NCI-H446 treated with DMSO at 0.1 percent for 48 hours (cell line): ENCODE results near the gene STK32B.
"Not testable (repeated sequence)": the region's sequence is repeated elsewhere in the genome, so short reads cannot be mapped to it uniquely, and the experiment has no call there.

Experiments used
- DNase-seq: peaks from one replicate; lab custom pipeline; 2025; lab: John Stamatoyannopoulos, UW

The STK32B gene

DNA sequence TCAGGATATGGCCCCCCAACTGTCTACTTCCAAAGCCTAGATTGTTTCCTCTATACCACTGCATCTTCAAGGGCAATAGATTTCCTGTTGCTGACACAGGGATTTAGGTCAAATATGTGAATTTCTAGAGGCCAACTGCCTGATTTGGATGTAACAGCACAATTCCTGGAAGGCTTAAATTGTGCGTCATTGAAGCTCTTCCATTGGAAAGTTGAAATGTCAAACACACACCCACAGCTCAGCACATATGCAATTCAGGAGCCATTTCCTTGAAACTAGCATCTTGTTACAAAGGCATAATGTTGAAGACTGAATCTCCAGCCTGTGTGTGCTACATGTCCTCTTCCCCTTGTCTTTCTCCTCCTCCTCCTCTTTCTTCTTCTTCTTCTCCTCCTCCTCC, 158.6 kb downstream of the STK32B start:
- no peak for DNase-seq

GRCh38 chr4:5211282-5211839, 160.1 kb downstream of the STK32B start:
- no peak for DNase-seq

- DNase-seq: no peak
These were observed 161.2 kb downstream of the STK32B start for GRCh38 chr4:5212255-5213013.

DNA sequence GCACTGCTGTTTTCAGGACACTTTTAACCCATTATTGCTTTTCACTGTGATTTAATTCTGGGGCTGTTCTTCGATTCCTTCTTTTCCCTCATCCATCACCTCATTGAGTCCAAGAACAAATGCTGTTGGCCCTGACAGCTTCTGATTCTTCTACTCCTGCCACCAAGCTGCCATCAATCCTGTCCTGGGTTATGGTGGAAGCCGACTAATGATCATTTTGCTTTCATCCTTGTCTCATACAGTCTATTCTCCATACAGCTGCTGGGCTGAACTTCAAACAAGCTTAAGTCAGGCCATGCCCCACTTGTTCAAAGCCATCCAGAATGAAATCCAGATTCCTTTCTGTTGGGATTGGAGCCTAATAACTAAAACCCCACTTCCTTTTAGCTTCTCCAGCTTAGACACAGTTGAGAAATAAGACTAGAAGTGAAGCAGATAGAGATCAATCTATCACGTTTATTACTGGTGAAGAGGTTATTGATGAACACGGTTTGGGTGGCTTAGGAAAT, 161.9 kb downstream of the STK32B start:
- DNase-seq: no peak

GRCh38 chr4:5215321-5215720, 164.0 kb downstream of the STK32B start:
- no peak for DNase-seq

DNA sequence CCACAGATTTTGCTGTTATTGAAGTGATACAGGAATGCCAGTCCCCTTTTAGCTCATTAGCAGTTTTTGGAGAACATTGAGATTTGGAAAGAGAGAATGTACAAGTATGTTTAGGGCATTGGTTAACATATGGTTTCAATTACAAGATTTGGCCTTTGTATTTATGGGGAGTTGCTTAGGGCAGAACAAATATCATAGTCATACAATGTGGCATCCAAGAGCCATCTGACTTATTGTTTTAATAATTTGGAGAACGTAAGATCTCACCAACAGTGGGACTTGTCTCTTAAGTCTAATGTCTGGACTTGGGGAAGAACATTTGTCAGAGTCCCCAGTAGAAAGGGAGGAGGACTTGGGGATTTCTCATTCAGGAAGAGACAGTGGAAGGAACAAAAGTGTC, 166.1 kb downstream of the STK32B start:
- DNase-seq: no peak

GRCh38 chr4:5218376-5219069, 167.2 kb downstream of the STK32B start:
- DNase-seq: no peak

DNA sequence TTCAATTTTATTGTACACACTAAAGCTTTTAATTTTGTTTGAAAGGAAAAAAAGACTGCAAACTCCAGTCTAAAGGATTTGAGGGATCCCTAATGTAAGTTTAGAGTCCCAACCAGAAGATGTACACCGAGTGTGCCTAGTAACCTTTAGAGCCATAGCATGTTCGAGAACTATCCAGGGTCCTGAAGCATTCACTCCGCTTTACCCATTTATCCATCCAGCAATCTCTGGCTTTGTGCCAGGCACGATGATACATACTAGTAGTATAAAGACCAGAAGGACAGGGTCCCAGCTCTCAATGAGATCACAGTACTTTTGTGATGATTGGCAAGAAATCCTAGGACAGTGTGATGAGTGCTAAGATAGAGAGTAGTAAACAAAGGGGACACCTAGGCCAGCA, 168.7 kb downstream of the STK32B start:
- no peak for DNase-seq

DNA sequence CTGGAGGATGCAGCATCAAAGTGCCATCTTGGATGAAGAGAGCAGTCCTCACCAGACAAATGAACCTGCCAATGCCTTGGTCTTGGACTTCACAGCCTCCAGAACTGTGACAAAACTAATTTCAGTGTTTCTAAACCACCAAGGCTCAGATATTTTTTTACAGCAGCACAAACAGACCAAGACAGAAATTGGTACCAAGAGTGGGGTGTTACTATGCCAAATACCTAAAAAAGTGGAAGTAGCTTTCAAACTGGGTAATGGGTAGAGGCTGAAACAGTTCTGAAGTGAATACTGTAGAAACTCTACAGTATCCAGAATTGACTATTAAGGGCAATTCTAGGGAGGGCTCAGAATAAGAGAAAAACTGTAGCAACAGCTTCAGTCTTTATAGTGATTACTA, 170.8 kb downstream of the STK32B start:
- DNase-seq: no peak

GRCh38 chr4:5222951-5223350, 171.7 kb downstream of the STK32B start:
- DNase-seq: no peak

- DNase-seq: no peak
These were observed 173.1 kb downstream of the STK32B start for GRCh38 chr4:5224340-5224739.

- no peak for DNase-seq
These were observed 181.3 kb downstream of the STK32B start for GRCh38 chr4:5232549-5232948.

GRCh38 chr4:5237086-5237660, 185.9 kb downstream of the STK32B start:
- no peak for DNase-seq

- no peak for DNase-seq
These were observed 186.9 kb downstream of the STK32B start for GRCh38 chr4:5238173-5238572.

- not testable (repeated sequence) for DNase-seq
These were observed 195.8 kb downstream of the STK32B start for GRCh38 chr4:5247061-5247460.

DNA sequence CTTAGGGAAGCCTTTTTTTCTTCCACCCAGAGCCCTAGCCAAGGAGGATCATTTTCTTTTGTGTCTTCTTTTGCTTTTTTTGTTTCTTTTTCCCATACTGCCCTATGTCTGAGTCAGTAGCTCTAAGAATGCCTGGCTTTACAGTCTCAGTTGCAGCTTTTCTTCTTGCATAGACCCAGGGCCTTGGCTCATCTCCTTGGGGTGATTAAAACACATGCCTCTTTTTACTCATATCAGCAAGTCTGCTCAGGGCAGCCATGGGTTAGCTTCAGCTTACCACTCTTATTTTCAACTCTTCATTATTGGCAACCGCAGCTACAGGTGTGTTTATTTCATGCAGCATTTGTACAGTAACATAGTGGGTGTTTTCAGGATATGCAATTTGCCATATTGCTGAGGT, 196.5 kb downstream of the STK32B start:
- DNase-seq: no peak

DNA sequence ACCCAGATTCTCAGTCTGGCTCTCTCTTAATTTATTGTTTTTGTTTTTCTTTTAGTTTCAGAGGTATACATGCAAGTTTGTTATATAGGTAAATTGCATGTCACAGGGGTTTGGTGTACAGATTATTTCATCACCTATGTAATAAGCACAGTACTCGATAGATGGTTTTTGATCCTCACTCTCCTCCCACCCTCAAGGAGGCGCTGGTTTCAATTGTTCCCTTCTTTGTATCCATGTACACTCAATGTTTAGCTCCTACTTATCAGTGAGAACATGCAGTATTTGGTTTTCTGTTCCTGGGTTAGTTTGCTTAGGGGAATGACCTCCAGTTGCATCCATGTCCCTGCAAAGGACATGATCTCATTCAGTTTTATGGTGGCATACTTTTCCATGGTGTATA, 198.4 kb downstream of the STK32B start:
- no peak for DNase-seq

DNA sequence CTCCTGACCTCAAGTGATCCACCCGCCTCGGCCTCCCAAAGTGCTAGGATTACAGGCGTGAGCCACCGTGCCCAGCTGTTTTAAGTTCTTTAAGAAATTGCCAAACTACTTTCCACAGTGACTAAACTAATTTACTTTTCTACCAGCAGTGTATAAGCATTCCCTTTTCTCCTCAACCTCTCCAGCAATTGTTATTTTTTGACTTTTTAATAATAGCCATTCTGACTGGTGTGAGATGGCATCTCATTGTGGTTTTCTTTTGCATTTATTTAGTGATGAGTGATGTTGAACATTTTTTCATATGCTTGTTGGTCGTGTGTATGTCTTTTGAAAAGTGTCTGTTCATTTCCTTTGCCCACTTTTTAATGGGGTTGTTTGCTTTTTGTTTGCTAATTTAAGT, 199.3 kb downstream of the STK32B start:
- not testable (repeated sequence) for DNase-seq

DNA sequence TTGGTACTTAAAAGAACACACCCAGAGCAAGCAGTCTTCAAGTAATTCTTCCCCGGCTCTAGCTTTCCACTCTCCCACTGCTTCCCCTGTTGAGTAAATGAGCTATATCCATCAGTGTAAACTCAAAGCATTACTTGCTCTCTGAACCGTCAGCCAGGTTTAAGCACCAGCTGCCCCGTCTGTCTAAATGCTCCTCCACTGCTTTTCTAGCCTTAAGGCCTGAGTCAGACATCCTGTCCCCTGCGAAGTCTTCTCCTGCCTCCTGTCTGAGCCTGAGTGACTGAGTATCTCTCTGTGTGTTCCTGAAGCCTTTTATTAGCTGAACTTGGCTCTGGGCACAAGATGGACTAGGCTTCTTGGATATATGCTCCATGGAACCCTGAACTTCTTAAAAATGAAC, 205.1 kb downstream of the STK32B start:
- DNase-seq: no peak

GRCh38 chr4:5257086-5257485, 205.8 kb downstream of the STK32B start:
- no peak for DNase-seq

GRCh38 chr4:5259471-5259870, 208.2 kb downstream of the STK32B start:
- DNase-seq: no peak

DNA sequence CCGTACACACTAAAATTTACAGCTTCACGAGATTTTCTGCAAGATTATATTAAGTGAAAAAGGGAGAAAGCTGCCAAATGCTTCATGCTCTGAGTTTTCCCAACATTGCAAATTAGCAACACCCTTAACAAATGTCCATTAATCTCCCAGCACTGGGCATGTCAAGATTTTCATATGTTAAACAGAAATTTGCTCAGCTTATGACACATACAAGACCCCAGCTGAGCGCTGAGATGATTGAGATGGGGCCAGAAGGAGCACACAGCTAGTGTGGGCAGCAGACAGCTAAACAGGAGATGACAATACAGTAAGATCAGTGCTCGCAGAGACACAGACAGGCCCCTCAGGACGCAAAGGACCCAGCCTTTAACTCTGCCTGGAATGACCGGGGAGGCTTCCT, 208.8 kb downstream of the STK32B start:
- no peak for DNase-seq

- no peak for DNase-seq
These were observed 210.6 kb downstream of the STK32B start for GRCh38 chr4:5261866-5262265.
